KMS-11 (cell line): ENCODE measurements around the gene SMARCA4.

ENCODE experiments used
- H2AFZ ChIP-seq: fragments of 200-600 bp; sonication (generic); 2 replicates; pipeline ENCODE4 v1.6.1; 2016; ENCODE audit warnings: antibody characterized with exemption, mixed run types, low read depth
- H3K27ac ChIP-seq: fragments of 200-600 bp; sonication (generic); 2 replicates; pipeline ENCODE4 v1.6.1; 2016; ENCODE audit warnings: mild to moderate bottlenecking, mixed run types
- H3K27me3 ChIP-seq: fragments of 200-600 bp; sonication (generic); 2 replicates; pipeline ENCODE4 v1.6.1; 2017; ENCODE audit warnings: mild to moderate bottlenecking, low read depth, mixed run types, moderate library complexity; ENCODE audit not compliant: insufficient read depth
- H3K36me3 ChIP-seq: fragments of 200-600 bp; sonication (generic); 2 replicates; pipeline ENCODE4 v1.6.1; 2017; ENCODE audit warnings: mild to moderate bottlenecking, mixed run types; ENCODE audit not compliant: insufficient read depth
- H3K4me1 ChIP-seq: fragments of 200-600 bp; sonication (generic); 2 replicates; pipeline ENCODE4 v1.6.1; 2016; ENCODE audit warnings: mild to moderate bottlenecking, low read depth, mixed run types; ENCODE audit not compliant: poor library complexity, severe bottlenecking
- H3K4me2 ChIP-seq: fragments of 200-600 bp; sonication (generic); 2 replicates; pipeline ENCODE4 v1.7.0; 2016; ENCODE audit warnings: mild to moderate bottlenecking, mixed run types
- H3K4me3 ChIP-seq: fragments of 200-600 bp; sonication (generic); IDR thresholded peaks from 2 replicates; pipeline ENCODE4 v1.6.1; 2017; ENCODE audit warnings: low read depth, low read length, mixed read lengths; ENCODE audit not compliant: insufficient read depth
- H3K79me2 ChIP-seq: fragments of 200-600 bp; sonication (generic); 2 replicates; pipeline ENCODE4 v1.6.1; 2016; ENCODE audit warnings: low read depth, mixed run types; ENCODE audit not compliant: insufficient read depth
- H3K9ac ChIP-seq: fragments of 200-600 bp; sonication (generic); 2 replicates; pipeline ENCODE4 v1.6.1; 2016; ENCODE audit warnings: mild to moderate bottlenecking, mixed run types
- H4K20me1 ChIP-seq: fragments of 200-600 bp; sonication (generic); 2 replicates; pipeline ENCODE4 v1.6.1; 2016; ENCODE audit warnings: mild to moderate bottlenecking, mixed run types; ENCODE audit not compliant: insufficient read depth
- CTCF ChIP-seq: fragments of 200-600 bp; sonication (generic); conservative IDR thresholded peaks from 2 replicates; pipeline ENCODE4 v1.6.1; 2017; ENCODE audit warnings: low read depth, mild to moderate bottlenecking, antibody characterized with exemption, low read length, moderate library complexity, mixed read lengths

The SMARCA4 gene

GRCh38 chr19:11034449-11035213 is 73.8 kb downstream of the SMARCA4 start:
- TF ChIP-seq CTCF = no peak
- Histone ChIP-seq H3K27ac (no peak overlapping the region), H3K27me3 (no peaks in the 10 kb centered on the region), H3K4me3 (no peak overlapping the region), H3K4me2 (no peak overlapping the region), H3K9ac (no peak overlapping the region), H4K20me1 (no peaks in the 10 kb centered on the region), H2AFZ (no peak overlapping the region), H3K36me3 (no peaks in the 10 kb centered on the region), H3K79me2 (no peaks in the 10 kb centered on the region), H3K4me1 (peaks cover 11% of the 10 kb centered on the region)

- Histone ChIP-seq H3K4me3 (no peak overlapping the region), H3K9ac (no peak overlapping the region), H3K27me3 (no peaks in the 10 kb centered on the region), H3K4me1 (peaks cover 11% of the 10 kb centered on the region), H3K4me2 (no peak overlapping the region), H3K36me3 (no peaks in the 10 kb centered on the region), H4K20me1 (no peaks in the 10 kb centered on the region), H2AFZ (no peak overlapping the region), H3K79me2 (no peaks in the 10 kb centered on the region), H3K27ac (no peak overlapping the region)
- peak; percentile 90 for TF ChIP-seq CTCF
These were observed 74.9 kb downstream of the SMARCA4 start for GRCh38 chr19:11035441-11036377.

- H3K27ac ChIP-seq = no peak overlapping the region
- no peaks in the 10 kb centered on the region for H3K79me2 ChIP-seq
- no peaks in the 10 kb centered on the region for H3K36me3 ChIP-seq
These were observed 77.7 kb downstream of the SMARCA4 start for GRCh38 chr19:11038511-11038910.

GRCh38 chr19:11041194-11041593 is 80.4 kb downstream of the SMARCA4 start:
- Histone ChIP-seq H3K4me1 (peaks cover 2% of the 10 kb centered on the region), H3K4me3 (no peak overlapping the region), H3K27me3 (no peaks in the 10 kb centered on the region), H3K9ac (no peak overlapping the region), H3K36me3 (no peaks in the 10 kb centered on the region), H3K4me2 (no peak overlapping the region), H4K20me1 (no peaks in the 10 kb centered on the region), H3K79me2 (no peaks in the 10 kb centered on the region), H2AFZ (no peak overlapping the region), H3K27ac (no peak overlapping the region)
- TF ChIP-seq CTCF = no peak

More at GRCh38 chr19:11038511-11038910, 77.7 kb downstream of the SMARCA4 start:
- no peak overlapping the region for H3K9ac ChIP-seq
- H3K27me3 ChIP-seq = no peaks in the 10 kb centered on the region
- H3K4me1 ChIP-seq = peaks cover 11% of the 10 kb centered on the region
- H2AFZ ChIP-seq = no peak overlapping the region
- H3K4me3 ChIP-seq = no peak overlapping the region
- H4K20me1 ChIP-seq = no peaks in the 10 kb centered on the region
- no peak overlapping the region for H3K4me2 ChIP-seq
- TF ChIP-seq CTCF = no peak
